ENCODE results near the gene CDK18.

GRCh38 chr1:205538235-205538840, 33.9 kb downstream of the CDK18 start:
- TF ChIP-seq ZNF707 (CRISPR knock-in tag; conservative IDR thresholded peaks at IDR 0.05) (no peak), USF2 (CRISPR knock-in tag; IDR thresholded peaks at IDR 0.05) (no peak), DNMT1 (IDR thresholded peaks at IDR 0.05) (no peak), CTCF (IDR thresholded peaks at IDR 0.05 in 2 of 3, conservative IDR thresholded peaks at IDR 0.05 in 1 of 3; ENCODE audit: insufficient read depth in 2 of 3, low read depth in 1 of 3, low read length in 3 of 3) (no peak), POLR2AphosphoS5 (IDR thresholded peaks at IDR 0.05; ENCODE audit: control insufficient read depth, insufficient read depth, low read depth, low read length) (no peak), TAL1 (IDR thresholded peaks at IDR 0.05) (no peak), JUND (IDR thresholded peaks at IDR 0.05; ENCODE audit: borderline replicate concordance, low read depth, low read length) (no peak), JUND (tag; IDR thresholded peaks at IDR 0.05; ENCODE audit: borderline replicate concordance, low read depth, low read length) (no peak), RBM39 (optimal IDR thresholded peaks at IDR 0.05; ENCODE audit: low read depth, low read length) (no peak), CHD4 (IDR thresholded peaks at IDR 0.05; ENCODE audit: insufficient read depth, insufficient replicate concordance, low read depth, low read length, poor library complexity, severe bottlenecking) (no peak), ZNF398 (CRISPR knock-in tag; IDR thresholded peaks at IDR 0.05) (no peak), ZNF274 (IDR thresholded peaks at IDR 0.05; ENCODE audit: borderline replicate concordance, low read depth, low read length) (no peak), KLF10 (CRISPR knock-in tag; IDR thresholded peaks at IDR 0.05) (no peak), ELK1 (CRISPR knock-in tag; IDR thresholded peaks at IDR 0.05) (no peak)
- TF ChIP-seq, protein P1, sequence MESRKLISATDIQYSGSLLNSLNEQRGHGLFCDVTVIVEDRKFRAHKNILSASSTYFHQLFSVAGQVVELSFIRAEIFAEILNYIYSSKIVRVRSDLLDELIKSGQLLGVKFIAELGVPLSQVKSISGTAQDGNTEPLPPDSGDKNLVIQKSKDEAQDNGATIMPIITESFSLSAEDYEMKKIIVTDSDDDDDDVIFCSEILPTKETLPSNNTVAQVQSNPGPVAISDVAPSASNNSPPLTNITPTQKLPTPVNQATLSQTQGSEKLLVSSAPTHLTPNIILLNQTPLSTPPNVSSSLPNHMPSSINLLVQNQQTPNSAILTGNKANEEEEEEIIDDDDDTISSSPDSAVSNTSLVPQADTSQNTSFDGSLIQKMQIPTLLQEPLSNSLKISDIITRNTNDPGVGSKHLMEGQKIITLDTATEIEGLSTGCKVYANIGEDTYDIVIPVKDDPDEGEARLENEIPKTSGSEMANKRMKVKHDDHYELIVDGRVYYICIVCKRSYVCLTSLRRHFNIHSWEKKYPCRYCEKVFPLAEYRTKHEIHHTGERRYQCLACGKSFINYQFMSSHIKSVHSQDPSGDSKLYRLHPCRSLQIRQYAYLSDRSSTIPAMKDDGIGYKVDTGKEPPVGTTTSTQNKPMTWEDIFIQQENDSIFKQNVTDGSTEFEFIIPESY (CRISPR knock-in tag; IDR thresholded peaks at IDR 0.05) = no peak
